ENCODE data around the gene DIPK1B.
A peak's percentile ranks its signal among the peaks of the same experiment; 100 is the strongest.

Gene DIPK1B

GRCh38 chr9:136668983-136669790 is 43.2 kb upstream of the DIPK1B start:
- no peaks in the 10 kb centered on the region for H3K36me3 ChIP-seq (ENCODE audit: control insufficient read depth, insufficient read depth, low read length)
- no peak overlapping the region for H3K4me3 ChIP-seq (replicated peaks; ENCODE audit: low read depth, low read length)
- TF ChIP-seq, protein P1, sequence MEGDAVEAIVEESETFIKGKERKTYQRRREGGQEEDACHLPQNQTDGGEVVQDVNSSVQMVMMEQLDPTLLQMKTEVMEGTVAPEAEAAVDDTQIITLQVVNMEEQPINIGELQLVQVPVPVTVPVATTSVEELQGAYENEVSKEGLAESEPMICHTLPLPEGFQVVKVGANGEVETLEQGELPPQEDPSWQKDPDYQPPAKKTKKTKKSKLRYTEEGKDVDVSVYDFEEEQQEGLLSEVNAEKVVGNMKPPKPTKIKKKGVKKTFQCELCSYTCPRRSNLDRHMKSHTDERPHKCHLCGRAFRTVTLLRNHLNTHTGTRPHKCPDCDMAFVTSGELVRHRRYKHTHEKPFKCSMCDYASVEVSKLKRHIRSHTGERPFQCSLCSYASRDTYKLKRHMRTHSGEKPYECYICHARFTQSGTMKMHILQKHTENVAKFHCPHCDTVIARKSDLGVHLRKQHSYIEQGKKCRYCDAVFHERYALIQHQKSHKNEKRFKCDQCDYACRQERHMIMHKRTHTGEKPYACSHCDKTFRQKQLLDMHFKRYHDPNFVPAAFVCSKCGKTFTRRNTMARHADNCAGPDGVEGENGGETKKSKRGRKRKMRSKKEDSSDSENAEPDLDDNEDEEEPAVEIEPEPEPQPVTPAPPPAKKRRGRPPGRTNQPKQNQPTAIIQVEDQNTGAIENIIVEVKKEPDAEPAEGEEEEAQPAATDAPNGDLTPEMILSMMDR (IDR thresholded peaks at IDR 0.05; ENCODE audit: insufficient read depth, low read length, poor library complexity, severe bottlenecking): no peak
- DNase-seq (ENCODE audit: extremely low read depth, insufficient read length): no peak
- no peaks in the 10 kb centered on the region; the same call in 1 of the 2 replicates for H3K27me3 ChIP-seq (replicated peaks; ENCODE audit: control insufficient read depth, insufficient read depth, low read length)

DNA sequence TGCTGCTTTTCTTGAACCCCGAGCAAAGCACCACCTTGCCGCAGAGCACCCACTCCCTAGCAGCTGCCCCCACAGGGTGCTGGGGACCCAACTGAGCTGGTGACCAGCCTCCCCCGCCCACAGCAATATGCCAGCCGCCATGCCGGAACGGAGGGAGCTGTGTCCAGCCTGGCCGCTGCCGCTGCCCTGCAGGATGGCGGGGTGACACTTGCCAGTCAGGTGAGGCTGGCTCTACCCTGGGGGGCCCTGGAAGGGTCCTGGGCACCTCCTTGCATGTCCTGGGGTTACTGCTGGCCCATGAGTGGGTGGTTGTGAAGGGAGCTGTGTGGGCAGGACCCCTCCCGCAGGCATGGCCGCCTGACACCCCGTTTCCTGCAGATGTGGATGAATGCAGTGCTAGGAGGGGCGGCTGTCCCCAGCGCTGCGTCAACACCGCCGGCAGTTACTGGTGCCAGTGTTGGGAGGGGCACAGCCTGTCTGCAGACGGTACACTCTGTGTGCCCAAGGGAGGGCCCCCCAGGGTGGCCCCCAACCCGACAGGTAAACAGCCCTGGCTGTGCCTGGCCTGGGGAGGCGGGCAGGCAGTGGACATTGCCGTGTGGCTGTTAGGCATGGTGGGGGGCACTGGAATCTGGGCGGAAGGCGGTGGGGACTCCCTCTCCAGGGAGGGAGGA is 42.4 kb upstream of the DIPK1B start:
- TF ChIP-seq, protein P1 (IDR thresholded peaks at IDR 0.05; ENCODE audit: insufficient read depth, low read length, poor library complexity, severe bottlenecking): no peak
- Histone ChIP-seq H3K36me3 (ENCODE audit: control insufficient read depth, insufficient read depth, low read length) (no peaks in the 10 kb centered on the region), H3K4me3 (replicated peaks; ENCODE audit: low read depth, low read length) (no peak overlapping the region), H3K27me3 (replicated peaks; ENCODE audit: control insufficient read depth, insufficient read depth, low read length) (no peaks in the 10 kb centered on the region; the same call in 1 of the 2 replicates)
- no peak for DNase-seq (ENCODE audit: extremely low read depth, insufficient read length)

- Histone ChIP-seq H3K36me3 (ENCODE audit: control insufficient read depth, insufficient read depth, low read length) (no peaks in the 10 kb centered on the region), H3K4me3 (replicated peaks; ENCODE audit: low read depth, low read length) (no peak overlapping the region), H3K27me3 (replicated peaks; ENCODE audit: control insufficient read depth, insufficient read depth, low read length) (no peaks in the 10 kb centered on the region; the same call in 1 of the 2 replicates)
- DNase-seq (ENCODE audit: extremely low read depth, insufficient read length): no peak
- TF ChIP-seq, protein P1 (IDR thresholded peaks at IDR 0.05; ENCODE audit: insufficient read depth, low read length, poor library complexity, severe bottlenecking): no peak
Observed at GRCh38 chr9:136670576-136671253, 41.7 kb upstream of the DIPK1B start.

GRCh38 chr9:136671254-136671614 is 41.1 kb upstream of the DIPK1B start:
- TF ChIP-seq, protein P1 (IDR thresholded peaks at IDR 0.05; ENCODE audit: insufficient read depth, low read length, poor library complexity, severe bottlenecking): no peak
- Histone ChIP-seq H3K27me3 (replicated peaks; ENCODE audit: control insufficient read depth, insufficient read depth, low read length) (no peaks in the 10 kb centered on the region; the same call in 1 of the 2 replicates), H3K36me3 (ENCODE audit: control insufficient read depth, insufficient read depth, low read length) (no peaks in the 10 kb centered on the region; the same call in 1 of the 2 replicates), H3K4me3 (replicated peaks; ENCODE audit: low read depth, low read length) (no peak overlapping the region)
- DNase-seq (ENCODE audit: extremely low read depth, insufficient read length): no peak

- H3K36me3 ChIP-seq (ENCODE audit: control insufficient read depth, insufficient read depth, low read length): no peaks in the 10 kb centered on the region; the same call in 1 of the 2 replicates
- no peak for DNase-seq (ENCODE audit: extremely low read depth, insufficient read length)
- TF ChIP-seq, protein P1 (IDR thresholded peaks at IDR 0.05; ENCODE audit: insufficient read depth, low read length, poor library complexity, severe bottlenecking): peak; percentile 97
- H3K27me3 ChIP-seq (replicated peaks; ENCODE audit: control insufficient read depth, insufficient read depth, low read length): no peaks in the 10 kb centered on the region; the same call in 1 of the 2 replicates
- H3K4me3 ChIP-seq (replicated peaks; ENCODE audit: low read depth, low read length): no peak overlapping the region
Observed at GRCh38 chr9:136671646-136672430, 40.5 kb upstream of the DIPK1B start.
